ENCODE measurements around the gene KCNIP4. TPM values are rescaled to one million over a fixed set of nuclear protein-coding genes. Genes with fewer than 3 reads are reported as not detected.

Gene KCNIP4
- total and polyA plus RNA-seq, 2 of the 8 experiments (the other 6 are each of a cell fraction or from before 2014, with no cell fraction given): 0.06 TPM; not detected in 1

DNA sequence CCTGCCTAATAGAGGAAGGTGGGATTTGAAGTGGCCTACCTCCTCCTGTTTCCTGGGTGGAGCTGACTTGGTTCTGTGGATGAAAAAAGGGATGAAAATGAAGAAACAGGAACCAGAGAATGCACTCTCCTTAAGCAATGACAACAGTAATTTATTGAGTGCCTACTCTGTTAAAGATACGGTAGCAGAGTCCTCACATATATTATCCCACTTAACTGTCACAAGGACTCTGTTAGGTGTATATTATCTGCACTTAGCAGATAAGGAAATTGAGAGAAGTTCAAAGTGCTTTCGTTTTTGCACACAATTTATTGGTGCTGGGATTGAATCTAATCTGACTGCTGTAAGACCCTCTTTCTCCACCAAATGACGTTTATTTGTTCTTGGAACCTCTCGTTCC is 947.1 kb downstream of the KCNIP4 start:
- no peak overlapping the region for H3K4ac ChIP-seq (replicated peaks; ENCODE audit: insufficient read length, low read depth, low read length)
- 93% methylated on average over 4 of the region's 4 CpGs; no CpG with 5 or more reads in 1 of the 2 experiments for WGBS, 2 experiments (ENCODE audit: extremely low coverage in 1 of 2, insufficient coverage in 1 of 2, insufficient read length in 1 of 2, insufficient replicate concordance in 2 of 2, low coverage in 1 of 2, low lambda C conversion rate in 2 of 2, missing lambda C conversion rate in 1 of 2)
- H3K4me1 ChIP-seq (replicated peaks in 1 of 4; ENCODE audit: control insufficient read depth in 3 of 4, insufficient read depth in 4 of 4, low read length in 3 of 4): no peaks in the 10 kb centered on the region
- H4K8ac ChIP-seq (ENCODE audit: extremely low read depth, insufficient read depth, low read length): no peak overlapping the region
- H4K91ac ChIP-seq (replicated peaks; ENCODE audit: insufficient read length, low read length): no peak overlapping the region
- ChIA-PET POLR2A (ENCODE audit: partially characterized antibody) (no interaction called here), CTCF (ENCODE audit: partially characterized antibody) (interaction anchor here (1.1 kb wide), 1 partner anchor 828 kb away, joined by 3 read pairs; no protein-coding TSS in a partner anchor)
- H2AK5ac ChIP-seq (ENCODE audit: low read depth, low read length): no peak overlapping the region
- no peak overlapping the region for H3K18ac ChIP-seq (ENCODE audit: extremely low read depth, low read length)
- H4K20me1 ChIP-seq (replicated peaks in 1 of 2; ENCODE audit: control insufficient read depth in 1 of 2, insufficient read depth in 2 of 2, low read length in 2 of 2): no peaks in the 10 kb centered on the region
- H3K56ac ChIP-seq (replicated peaks; ENCODE audit: insufficient read length, low read depth, low read length): no peak overlapping the region
- no peaks in the 10 kb centered on the region for H3K36me3 ChIP-seq (ENCODE audit: control insufficient read depth in 2 of 4, insufficient read depth in 4 of 4, low read length in 3 of 4)
- H2BK12ac ChIP-seq (ENCODE audit: low read depth, low read length): no peak overlapping the region
- no peak overlapping the region for H3K27ac ChIP-seq (ENCODE audit: low read depth, low read length)
- H2BK15ac ChIP-seq (ENCODE audit: low read length): no peak overlapping the region
- H3K4me3 ChIP-seq (ENCODE audit: extremely low read depth in 1 of 4, insufficient read depth in 2 of 4, low read depth in 3 of 4, low read length in 4 of 4): no peak overlapping the region
- no peak overlapping the region for H2BK5ac ChIP-seq (ENCODE audit: low read depth, low read length)
- H2BK120ac ChIP-seq (replicated peaks; ENCODE audit: low read depth, low read length): no peak overlapping the region
- H3K23ac ChIP-seq (ENCODE audit: insufficient read length): no peak overlapping the region
- no peaks in the 10 kb centered on the region for H3K23me2 ChIP-seq (ENCODE audit: low read depth, low read length)
- TF ChIP-seq SIN3A (conservative IDR thresholded peaks at IDR 0.05 in 1 of 2, IDR thresholded peaks at IDR 0.05 in 1 of 2; ENCODE audit: low read depth in 1 of 2, low read length in 2 of 2) (no peak), PHF8 (conservative IDR thresholded peaks at IDR 0.05; ENCODE audit: low read depth, low read length) (no peak), RXRA (IDR thresholded peaks at IDR 0.05; ENCODE audit: insufficient read depth, low read depth, low read length) (no peak), CHD2 (IDR thresholded peaks at IDR 0.05; ENCODE audit: low read length) (no peak), RFX5 (IDR thresholded peaks at IDR 0.05; ENCODE audit: borderline replicate concordance, low read depth, low read length) (no peak), CTBP2 (IDR thresholded peaks at IDR 0.05; ENCODE audit: borderline replicate concordance, insufficient read depth, insufficient read length, low read length) (no peak)
- TF ChIP-seq, protein P1, sequence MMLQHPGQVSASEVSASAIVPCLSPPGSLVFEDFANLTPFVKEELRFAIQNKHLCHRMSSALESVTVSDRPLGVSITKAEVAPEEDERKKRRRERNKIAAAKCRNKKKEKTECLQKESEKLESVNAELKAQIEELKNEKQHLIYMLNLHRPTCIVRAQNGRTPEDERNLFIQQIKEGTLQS (IDR thresholded peaks at IDR 0.05; ENCODE audit: insufficient read depth, low read depth, low read length): no peak
- FAIRE-seq (no peak), DNase-seq (ENCODE audit: low read depth in 1 of 2, low spot score in 2 of 2) (no peak)
- no peak overlapping the region for H3K4me2 ChIP-seq (ENCODE audit: insufficient read depth in 1 of 2, low read depth in 2 of 2, low read length in 2 of 2)
- H3K79me1 ChIP-seq (ENCODE audit: low read depth, low read length): no peaks in the 10 kb centered on the region
- no peaks in the 10 kb centered on the region for H3K9me3 ChIP-seq (ENCODE audit: insufficient read depth in 2 of 2, low read depth in 1 of 2, low read length in 1 of 2)
- H3K27me3 ChIP-seq (replicated peaks in 1 of 4; ENCODE audit: control insufficient read depth in 3 of 4, extremely low read depth in 1 of 4, insufficient read depth in 3 of 4, low read length in 3 of 4): no peaks in the 10 kb centered on the region
- H4K5ac ChIP-seq (ENCODE audit: insufficient read length, low read depth, low read length): no peak overlapping the region
- H3K79me2 ChIP-seq (ENCODE audit: control insufficient read depth in 1 of 2, insufficient read depth in 2 of 2, low read length in 2 of 2): no peaks in the 10 kb centered on the region
- no peak overlapping the region for H3K9ac ChIP-seq (replicated peaks in 1 of 4; ENCODE audit: extremely low read depth in 1 of 4, low read depth in 3 of 4, low read length in 3 of 4)
- H2BK20ac ChIP-seq (ENCODE audit: low read length): no peak overlapping the region
- 0 out of 2 replicates have a peak overlapping the region, but pooled peaks have one; percentile 9 for H2AFZ ChIP-seq (ENCODE audit: low read length)
- H3K14ac ChIP-seq (ENCODE audit: insufficient read length): no peak overlapping the region

Data from H1 (cell line).